NCI-H345 treated with DMSO at 0.1 percent for 48 hours (cell line): Measurements from ENCODE around the gene RBM24.

Source experiments
- DNase-seq: peaks from one replicate; lab custom pipeline; 2025; ENCODE audit not compliant: unreplicated experiment; lab: John Stamatoyannopoulos, UW

RBM24 gene

DNA sequence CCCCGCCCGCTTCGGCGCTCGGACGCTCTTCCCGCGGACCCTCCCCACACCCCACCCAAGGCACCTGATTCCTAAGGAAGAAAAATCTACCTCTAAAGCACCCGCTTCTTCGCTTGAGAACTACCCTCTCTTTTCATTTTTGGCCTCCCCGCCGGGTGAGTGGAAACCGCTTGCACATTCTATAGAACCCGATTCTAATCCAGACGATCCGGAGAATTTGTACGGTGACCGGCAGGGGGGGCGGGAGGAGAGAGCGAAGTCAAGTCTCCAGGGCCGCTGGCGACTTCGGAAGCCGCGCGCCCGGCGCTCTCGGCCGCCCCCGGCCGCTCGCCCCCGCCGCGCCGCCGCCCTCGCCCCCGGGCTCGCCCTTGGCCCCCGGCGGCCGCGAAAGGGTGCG is at the start of gene RBM24:
Gene RBM24, plus strand, starts transcription at position 262 of the 397 bp plus-strand sequence. CDS start 221 bp downstream, outside the sequence.
- no peak for DNase-seq

DNA sequence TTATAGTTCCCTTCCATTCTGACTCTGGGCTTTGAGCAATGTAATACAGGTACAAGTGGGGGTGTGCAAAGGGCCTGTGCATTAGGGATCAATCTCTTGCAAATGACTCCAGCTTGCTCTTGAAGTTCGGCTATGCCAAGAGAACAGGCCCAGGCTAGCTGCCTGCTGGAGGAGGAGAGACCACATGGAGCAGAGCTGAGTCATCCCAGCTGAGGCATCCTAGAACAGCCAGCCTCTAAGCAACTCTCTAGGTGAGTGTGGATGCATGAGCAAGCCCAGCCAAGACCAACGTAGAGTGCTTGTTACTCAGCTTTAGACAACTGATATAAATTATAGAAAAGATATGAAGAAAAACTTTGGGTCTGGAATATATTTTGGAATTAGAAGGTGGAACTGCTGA is 47.6 kb upstream of the RBM24 start:
- no peak for DNase-seq

DNA sequence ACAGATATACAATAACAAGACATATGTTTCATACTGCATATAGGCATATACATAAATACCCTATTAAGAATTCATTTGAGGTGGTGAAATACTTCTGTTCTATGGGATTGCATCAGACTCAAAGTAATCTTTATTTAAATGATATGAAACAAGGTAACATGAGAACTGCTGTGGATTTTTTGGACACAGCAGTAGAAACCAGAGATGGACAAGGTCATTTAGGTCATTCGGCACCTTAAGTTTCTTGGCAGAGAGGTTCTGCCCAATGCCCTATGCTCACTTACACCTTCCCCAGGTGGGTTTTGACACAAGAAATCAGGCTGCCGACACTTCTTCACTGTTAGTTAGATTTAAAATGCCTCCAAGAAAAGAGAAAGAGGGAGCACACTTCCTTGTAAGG is 43.9 kb upstream of the RBM24 start:
- DNase-seq, result no peak

DNA sequence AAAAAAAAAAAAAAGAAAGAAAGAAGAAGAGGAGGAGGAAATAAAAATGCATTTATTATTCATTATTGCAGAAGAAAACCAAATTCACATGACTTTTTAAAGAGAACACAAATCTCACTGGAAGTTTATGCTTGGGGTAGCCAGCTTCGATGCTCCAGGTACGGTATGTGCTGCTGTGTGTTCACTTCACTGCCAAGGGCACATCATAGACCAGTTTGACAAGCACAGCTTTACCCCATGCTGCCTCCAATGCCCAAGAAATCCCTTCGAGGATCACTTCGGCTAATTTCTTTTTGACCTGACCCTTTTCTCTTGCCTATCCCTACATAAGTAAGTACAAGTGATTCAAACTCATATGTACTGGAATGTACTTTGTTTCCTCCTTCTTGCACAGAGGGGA is 41.9 kb upstream of the RBM24 start:
- DNase-seq, result no peak

DNA sequence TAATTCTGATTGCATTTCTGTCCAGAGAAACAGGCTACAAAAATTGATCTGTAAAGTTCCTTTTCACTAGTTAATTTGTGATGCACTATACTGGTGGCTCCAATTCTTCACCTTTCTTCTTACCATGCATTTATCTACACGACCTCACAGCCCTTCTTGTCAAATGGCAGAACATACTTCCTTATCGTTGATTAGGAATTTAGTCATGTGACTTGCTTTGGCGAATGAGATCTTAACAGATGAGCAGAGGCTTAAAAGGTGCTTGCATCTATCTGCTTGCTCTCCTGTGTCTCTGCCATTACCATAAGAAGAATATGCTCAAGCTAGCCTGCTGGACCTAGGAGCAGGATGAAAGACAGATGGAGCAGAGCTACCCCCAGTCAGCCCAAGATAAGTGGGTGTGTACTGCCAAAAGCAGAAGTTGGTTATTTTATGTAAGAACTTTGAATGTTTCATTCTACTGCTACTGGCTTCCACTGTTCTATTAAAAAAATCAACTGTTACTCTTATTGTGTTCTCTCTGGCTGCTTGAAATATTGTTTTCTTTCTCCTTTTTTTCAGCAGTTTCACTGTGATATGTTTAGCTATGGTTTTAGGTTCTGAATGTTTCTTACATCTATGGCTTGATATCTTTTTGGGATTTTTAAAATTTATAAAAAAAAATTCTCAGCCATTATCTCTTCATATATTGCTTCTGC is 40.2 kb upstream of the RBM24 start:
- DNase-seq, result no peak

DNA sequence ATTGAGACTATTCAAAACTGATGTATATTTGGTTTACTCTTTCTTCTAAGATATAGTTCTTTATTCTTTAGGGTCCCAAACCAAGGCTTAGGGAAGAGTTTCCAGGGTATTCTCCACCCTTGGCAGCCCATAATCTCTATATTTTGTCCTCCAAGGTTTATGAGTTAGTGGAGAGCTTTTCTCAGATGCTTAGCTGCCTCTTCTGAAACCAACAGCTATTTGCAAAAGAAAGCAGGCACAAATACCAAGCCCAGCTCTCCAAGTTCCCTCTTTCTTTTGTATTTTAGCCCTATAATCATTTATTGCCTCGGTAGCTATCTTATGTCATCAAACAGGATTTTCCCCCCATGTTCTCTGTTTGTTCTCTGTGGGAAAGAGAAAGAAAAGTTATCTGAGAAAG is 39.1 kb upstream of the RBM24 start:
- no peak for DNase-seq

DNA sequence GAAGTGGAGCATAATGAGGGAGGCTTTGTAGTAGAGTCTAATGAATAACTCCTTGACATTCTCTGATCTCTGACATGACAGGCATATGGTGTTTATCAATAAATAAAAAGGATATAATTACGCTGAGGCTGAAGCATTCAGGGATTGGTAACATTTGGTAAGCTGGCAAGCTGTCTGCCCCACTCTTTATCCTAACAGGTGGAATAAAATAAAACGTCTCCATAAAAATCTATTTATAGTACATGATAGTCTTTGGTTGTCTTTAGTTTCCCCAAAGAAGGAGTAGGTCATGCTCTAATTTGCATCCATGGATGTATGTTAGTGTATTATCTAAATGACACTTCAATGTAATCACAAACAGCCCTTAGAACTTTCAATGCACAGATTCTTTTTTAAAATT is 30.9 kb upstream of the RBM24 start:
- DNase-seq, result no peak

DNA sequence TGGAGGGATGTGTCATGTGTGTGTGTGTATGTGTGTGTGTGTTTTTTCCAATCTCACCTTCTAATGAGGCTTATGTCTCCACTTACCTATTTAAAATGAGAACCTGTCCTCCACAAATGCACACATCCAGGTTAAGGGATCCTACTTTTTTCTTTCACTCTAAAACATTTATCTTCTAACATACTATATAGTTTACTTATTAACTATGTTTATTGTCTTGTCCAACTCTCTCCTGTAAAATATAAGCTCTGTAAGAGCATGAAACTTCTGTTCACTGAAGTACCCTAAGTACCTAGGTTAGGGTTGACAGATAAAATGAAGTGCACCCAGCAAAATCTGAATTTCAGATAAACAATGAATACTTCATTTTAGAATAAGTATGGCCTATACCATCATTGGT is 29.2 kb upstream of the RBM24 start:
- DNase-seq, result no peak

DNA sequence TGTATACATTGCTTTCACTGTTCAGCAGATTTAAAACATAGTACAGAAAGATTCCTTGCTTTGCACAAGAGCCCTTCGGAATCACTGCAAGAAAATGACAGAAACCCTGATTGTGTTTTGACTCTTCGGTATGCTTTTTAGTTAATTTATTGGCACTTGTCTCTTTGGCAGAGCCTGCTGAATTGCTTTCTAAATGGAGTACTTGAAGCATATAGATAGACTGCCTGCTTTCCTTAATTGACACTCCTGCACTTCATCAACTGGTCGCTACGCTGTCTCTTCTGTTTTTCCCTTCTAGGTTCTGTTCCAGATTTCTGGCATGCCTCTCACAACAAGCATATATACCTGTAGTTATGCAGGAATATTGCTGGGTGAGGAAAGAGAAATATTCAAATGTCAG is 22.4 kb upstream of the RBM24 start:
- no peak for DNase-seq

DNA sequence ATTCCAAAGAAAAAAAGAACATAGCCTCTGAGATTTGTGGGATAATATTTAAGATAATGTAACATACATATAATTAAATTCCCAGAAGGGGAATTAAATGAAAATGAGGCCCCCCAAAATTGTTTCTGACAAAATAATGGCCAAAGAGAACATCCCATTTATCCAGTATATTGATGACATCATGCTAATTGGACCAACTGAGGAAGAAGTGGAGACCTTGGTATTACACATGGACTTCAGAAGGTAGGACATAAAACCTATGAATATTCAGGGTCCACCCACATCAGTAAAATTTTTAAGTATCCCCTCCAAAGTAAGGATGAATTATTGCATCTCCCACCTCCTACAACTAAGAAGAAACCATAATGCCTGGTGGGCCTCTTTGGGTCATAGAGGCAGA is 15.6 kb upstream of the RBM24 start:
- no peak for DNase-seq

DNA sequence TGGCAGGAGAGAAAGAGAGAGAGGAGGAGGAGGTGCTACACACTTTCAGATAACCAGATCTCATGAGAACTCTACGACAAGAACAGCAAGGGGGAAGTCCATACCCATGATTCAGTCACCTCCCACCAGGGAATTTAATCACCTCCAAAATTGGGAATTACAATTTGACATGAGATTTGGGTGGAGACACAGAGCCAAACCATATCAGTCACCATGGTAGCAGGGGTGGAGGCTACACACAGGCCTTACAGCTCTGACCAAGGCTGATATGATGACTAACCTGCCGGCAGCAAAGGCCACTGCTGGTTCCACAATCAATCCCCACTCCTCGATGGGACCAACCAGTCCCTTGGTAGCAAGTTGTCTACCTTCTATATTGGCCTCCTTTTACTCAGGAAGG is 13.6 kb upstream of the RBM24 start:
- DNase-seq, result no peak

DNA sequence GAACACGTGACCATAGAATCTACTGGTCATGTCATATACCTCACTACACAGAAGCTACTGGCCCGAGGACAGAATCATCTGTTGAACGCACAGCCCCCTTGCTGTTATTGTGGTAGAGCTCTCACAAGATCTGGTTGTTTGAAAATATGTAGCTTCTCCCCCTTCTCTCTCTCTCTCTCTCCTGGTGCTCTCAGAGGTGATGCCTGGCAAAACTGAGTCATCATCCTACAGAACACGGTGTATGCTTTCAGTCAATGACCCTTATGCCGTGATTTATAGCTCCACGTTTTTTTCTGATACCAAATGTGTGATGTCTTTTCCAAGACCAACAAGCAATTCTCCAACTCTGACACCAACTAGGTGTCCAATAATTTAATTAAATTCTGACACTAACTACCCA is 13.0 kb upstream of the RBM24 start:
- no peak for DNase-seq

DNA sequence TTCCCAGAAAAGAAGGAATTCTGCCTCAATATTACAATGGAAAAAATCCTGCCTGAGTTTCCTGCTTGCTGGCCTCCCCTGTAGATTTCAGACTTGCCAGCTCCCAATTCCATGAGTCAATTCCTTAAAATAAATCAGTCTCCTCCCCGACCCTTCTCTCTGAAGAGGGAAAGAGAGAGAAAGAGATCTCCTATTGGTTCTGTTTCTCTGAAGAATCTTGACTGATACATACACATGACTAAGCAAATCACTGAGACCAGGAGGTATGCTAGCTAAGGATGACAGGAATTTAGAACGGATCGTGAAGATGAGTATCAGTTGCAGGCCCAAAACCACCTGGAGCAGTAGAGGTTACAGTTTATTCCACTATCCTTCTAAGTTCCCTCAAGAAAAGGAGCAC is 11.3 kb upstream of the RBM24 start:
- DNase-seq, result no peak

DNA sequence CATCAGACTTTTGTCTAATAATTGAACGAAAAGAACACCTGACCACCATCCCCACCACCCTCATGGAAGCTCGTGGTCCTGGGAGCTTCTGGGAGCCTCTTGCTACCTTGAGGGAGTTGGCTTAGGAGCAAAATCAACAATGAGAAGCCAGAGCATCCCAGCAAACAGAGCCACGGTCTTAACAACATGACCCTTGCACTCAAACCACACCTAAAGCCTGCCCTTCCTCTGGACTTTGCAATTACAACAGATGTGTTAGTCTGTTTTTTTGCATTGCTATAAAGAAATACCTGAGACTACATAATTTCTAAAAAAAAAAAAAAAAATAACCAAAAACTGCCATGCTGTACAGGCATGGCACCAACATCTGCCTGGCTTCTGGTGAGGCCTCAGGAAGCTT is 9.5 kb upstream of the RBM24 start:
- no peak for DNase-seq

DNA sequence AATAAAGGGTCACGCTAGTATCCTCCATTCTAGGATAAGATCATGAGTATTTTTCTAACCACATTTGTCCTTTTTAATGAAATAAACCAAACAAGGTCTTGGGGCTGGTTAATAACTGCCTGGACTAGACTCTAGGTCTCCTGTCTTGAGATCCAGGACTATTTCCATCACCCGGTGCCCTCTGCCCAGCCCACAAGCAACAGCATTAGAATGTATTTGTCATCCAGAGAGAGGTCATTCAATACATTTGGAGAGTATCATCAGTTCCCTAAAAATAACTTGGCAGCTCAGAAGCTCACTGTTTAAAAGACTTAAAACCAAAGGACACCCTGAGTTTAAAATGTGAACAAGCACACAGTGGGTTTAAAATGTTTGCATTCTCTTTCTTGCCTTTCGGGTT is 4.4 kb upstream of the RBM24 start:
- DNase-seq, result no peak

DNA sequence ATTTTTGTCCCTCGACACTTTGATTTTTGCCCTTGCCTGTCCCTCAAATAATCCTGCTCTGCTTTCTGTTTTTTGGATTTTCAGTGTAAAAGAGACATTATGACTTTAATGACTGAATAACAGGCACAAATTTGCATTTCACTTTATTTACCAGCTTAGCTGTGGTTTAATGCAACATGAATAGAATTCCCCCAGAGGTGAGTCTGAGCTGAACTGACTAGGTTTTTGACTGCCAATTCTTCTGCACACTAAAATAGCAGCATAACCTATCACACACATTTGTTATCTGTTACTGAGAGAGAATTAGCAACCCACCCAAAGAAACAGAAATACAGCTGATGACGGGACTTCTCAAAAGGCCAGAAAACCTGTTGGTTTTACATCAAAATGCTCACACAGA is 3.9 kb upstream of the RBM24 start:
- DNase-seq, result no peak

DNA sequence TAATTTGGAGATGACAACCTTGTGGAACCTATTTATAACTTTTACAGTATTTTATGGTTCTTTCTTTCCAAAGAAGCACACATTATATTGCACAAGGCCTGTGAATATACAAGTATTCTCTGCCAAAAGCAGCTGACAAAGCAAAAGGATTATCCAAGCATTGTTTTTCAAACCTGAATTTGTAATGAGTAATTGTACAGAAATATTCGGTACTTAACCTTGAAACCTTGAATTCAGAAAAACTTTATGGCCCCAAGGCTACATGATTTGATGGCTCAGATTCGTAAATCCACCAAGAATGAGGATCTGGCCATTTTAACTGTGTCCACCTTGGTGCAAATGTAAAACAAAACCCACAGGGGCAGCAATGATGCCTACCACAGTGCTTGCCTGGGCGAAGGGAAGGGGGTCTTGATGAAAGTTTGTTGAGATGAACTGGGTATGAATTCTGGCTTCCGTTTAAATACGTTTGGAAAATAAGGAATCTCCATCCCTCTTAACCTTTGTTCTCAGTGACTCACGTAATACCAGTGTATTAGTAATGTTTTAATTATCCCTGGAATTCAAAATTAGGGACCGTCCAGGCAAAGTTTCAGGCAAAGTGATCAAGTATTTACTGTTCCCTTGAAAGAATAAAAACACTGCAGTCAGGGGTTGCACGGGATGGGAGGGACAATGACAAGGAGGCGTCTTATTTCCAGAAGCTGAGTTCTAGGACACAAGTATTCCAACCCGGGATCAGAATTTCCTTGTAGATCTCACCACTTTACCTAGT is 2.7 kb upstream of the RBM24 start:
- DNase-seq, result no peak

DNA sequence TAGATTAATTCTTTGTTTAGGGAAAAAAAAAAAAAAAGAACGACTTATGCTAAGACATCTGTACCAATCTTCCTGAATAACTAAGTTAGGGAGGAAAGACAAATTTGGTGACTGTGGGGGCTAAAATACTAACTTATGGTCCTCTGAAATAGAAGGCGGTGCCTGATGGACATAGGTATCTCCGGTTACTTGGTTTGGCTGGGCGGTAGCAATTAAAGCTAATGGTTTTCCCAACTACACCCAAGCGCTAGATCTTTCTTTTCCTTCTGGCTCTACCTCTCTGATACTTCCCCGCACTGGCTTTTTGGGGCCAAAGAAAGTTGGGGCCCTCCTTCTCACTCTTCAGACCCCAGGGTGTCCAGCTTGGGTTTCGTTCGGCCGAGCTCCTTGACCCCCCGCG is 1.0 kb upstream of the RBM24 start:
- no peak for DNase-seq

DNA sequence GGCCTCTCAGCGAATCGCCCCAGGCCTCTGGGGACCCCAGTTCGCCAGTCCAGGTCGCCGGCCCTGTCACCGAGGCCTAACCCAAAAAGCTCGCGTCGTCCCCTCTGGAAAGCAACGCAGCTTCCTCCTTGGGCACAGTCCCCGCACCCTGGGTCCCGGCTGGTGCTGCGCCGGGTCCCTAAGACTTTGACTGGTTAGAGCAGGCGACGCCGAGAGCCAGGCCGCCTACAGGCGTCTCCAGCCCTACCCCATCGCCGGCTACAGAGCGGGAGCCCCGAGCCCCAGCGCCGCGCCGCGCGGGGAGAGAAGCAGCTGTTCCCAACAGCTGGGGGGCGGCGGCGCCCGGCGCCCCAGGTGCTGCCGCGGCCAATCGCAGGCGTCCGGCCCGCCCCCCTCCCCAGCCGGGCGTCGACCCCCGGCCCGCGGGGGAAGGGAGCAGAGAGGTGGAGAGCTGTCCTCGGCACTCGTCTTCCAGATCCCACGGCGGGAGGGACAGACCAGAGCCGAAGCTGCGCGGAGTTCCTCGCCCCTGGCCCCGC is 540 bp upstream of the RBM24 start:
- no peak for DNase-seq

DNA sequence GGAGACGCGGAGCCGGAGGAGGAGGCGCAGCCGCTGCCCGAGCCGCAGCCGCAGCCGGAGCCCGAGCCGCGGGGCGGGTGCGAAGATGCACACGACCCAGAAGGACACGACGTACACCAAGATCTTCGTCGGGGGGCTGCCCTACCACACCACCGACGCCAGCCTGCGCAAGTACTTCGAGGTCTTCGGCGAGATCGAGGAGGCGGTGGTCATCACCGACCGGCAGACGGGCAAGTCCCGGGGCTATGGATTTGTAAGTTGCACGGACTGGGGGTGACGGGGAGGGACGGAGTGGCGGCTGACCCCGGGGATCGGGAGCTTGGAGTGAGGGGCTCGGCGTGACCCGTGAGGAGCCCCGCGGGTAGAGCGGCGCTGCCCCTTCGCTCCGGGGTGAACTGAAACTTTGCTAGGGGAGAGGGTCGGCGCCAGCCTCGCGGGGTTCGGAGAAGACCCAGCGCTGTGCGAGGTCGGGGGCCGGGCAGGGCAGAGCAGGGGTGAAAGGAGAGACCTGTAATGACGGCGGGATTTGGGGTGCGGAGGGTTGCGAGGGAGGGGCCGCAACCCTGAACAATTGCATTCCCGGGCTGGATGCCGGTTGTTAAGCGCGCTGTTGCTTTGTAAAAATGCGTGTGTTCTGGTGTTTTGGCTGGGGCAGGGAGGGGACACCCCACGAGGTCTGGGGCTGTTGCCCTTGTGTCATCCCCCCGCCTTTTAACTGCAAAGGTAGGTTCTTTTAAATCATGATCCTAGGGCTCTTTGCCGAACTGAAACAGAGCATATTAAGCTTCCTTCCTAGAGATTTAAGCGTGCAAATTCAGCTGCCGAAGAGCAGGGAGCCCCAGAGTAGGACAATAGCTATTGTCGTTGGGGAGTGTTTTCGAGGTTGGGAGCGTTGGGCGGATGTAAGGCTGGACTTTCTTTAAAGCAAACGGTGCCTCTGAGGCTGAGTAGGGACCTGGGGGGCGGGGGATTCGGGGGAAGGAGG is 628 bp downstream of the RBM24 start:
- no peak for DNase-seq

DNA sequence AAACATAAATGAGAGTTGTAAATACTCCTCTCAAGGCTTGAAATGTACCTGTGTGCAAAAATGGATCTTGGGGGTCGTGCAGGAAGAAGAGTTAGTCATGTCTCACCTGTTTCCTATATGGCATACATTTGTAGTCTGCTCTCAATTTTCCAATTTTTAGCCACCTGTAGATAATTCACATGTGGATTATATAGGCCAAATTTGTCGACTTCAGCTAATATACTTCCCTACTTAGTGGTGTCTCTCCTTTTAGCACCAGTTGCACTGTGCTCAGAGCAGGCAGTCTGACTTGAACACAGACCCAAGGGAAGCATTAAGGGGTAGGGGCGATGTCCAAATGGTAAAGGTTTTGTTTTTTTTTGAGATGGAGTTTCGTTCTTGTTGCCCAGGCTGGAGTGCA is 1.9 kb downstream of the RBM24 start:
- no peak for DNase-seq
